NCI-H510A treated with DMSO at 0.1 percent for 48 hours (cell line): ENCODE data around the gene REEP3.

Source experiments
- DNase-seq: peaks from one replicate; lab custom pipeline; 2025; lab: John Stamatoyannopoulos, UW

The REEP3 gene

GRCh38 chr10:63588436-63589167 lies 67.4 kb downstream of the REEP3 start:
- peak; percentile 27 for DNase-seq

- DNase-seq = no peak
Observed at GRCh38 chr10:63591600-63592379, 70.6 kb downstream of the REEP3 start.

- no peak for DNase-seq
Observed at GRCh38 chr10:63593576-63593975, 72.4 kb downstream of the REEP3 start.

GRCh38 chr10:63595072-63595471 lies 73.9 kb downstream of the REEP3 start:
- no peak for DNase-seq

- no peak for DNase-seq
Observed at GRCh38 chr10:63596924-63597323, 75.7 kb downstream of the REEP3 start.

- no peak for DNase-seq
Observed at GRCh38 chr10:63600540-63600939, 79.3 kb downstream of the REEP3 start.

GRCh38 chr10:63603709-63604445 lies 82.7 kb downstream of the REEP3 start:
- no peak for DNase-seq

- no peak for DNase-seq
Observed at GRCh38 chr10:63605197-63605967, 84.2 kb downstream of the REEP3 start.

GRCh38 chr10:63608511-63608910 lies 87.3 kb downstream of the REEP3 start:
- DNase-seq = no peak

GRCh38 chr10:63611078-63611477 lies 89.9 kb downstream of the REEP3 start:
- no peak for DNase-seq

GRCh38 chr10:63614371-63614891 lies 93.2 kb downstream of the REEP3 start:
- no peak for DNase-seq

GRCh38 chr10:63618552-63618951 lies 97.4 kb downstream of the REEP3 start:
- DNase-seq = no peak

- no peak for DNase-seq
Observed at GRCh38 chr10:63619426-63619825, 98.2 kb downstream of the REEP3 start.

- DNase-seq = no peak
Observed at GRCh38 chr10:63622097-63622496, 100.9 kb downstream of the REEP3 start.

GRCh38 chr10:63624701-63625100 lies 103.5 kb downstream of the REEP3 start:
- DNase-seq = no peak

- no peak for DNase-seq
Observed at GRCh38 chr10:63627396-63627795, 106.2 kb downstream of the REEP3 start.

- peak; percentile 14 for DNase-seq
Observed at GRCh38 chr10:63627881-63628296, 106.7 kb downstream of the REEP3 start.

- peak; percentile 89 for DNase-seq
Observed at GRCh38 chr10:63628526-63629362, 107.5 kb downstream of the REEP3 start.

GRCh38 chr10:63629363-63630084 lies 108.3 kb downstream of the REEP3 start:
- peak; percentile 80 for DNase-seq
